NCI-H460 (cell line): ENCODE measurements around the gene FXYD6. TPM values are rescaled to one million over a fixed set of nuclear protein-coding genes. Genes with fewer than 3 reads are reported as not detected.
"Not testable (repeated sequence)": the region's sequence is repeated elsewhere in the genome, so short reads cannot be mapped to it uniquely, and the experiment has no call there.

Experiments
- DNase-seq: peaks from one replicate; pipeline ENCODE4 v3.0.0-alpha.2; 2016; ENCODE audit warnings: low read depth; ENCODE audit errors: extremely low read depth
- total RNA-seq: library from RNA; depleted of rRNA; stranded (reverse); fragments of >200 nt; shearing (Covaris generic); gene quantifications from 2 replicates; pipeline ENCODE4 v1.2.3, GENCODE V29; 2014

FXYD6 gene
- total RNA-seq, 1 experiment from 2014 or later: not detected

DNA sequence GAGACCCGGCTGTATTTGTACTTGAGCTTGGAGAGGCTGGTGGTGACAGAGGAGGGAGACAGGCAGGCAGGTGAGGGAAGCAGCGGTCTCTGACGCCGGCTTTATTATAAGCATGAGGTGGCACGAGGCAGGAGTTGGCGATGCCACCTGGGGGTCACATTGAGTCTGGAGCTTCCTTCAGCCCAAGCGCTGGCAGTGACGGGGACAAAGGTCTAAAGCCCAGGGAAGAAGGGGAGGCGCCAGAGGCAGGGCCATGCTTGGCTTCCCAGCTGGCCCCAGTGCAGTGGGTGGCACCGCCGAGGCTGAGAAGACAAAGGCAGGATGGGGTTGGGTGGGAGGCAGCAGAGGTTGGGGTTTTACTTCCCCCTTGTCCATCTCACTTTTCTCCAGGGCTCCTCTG lies 56.4 kb downstream of the FXYD6 start:
- no peak for DNase-seq

DNA sequence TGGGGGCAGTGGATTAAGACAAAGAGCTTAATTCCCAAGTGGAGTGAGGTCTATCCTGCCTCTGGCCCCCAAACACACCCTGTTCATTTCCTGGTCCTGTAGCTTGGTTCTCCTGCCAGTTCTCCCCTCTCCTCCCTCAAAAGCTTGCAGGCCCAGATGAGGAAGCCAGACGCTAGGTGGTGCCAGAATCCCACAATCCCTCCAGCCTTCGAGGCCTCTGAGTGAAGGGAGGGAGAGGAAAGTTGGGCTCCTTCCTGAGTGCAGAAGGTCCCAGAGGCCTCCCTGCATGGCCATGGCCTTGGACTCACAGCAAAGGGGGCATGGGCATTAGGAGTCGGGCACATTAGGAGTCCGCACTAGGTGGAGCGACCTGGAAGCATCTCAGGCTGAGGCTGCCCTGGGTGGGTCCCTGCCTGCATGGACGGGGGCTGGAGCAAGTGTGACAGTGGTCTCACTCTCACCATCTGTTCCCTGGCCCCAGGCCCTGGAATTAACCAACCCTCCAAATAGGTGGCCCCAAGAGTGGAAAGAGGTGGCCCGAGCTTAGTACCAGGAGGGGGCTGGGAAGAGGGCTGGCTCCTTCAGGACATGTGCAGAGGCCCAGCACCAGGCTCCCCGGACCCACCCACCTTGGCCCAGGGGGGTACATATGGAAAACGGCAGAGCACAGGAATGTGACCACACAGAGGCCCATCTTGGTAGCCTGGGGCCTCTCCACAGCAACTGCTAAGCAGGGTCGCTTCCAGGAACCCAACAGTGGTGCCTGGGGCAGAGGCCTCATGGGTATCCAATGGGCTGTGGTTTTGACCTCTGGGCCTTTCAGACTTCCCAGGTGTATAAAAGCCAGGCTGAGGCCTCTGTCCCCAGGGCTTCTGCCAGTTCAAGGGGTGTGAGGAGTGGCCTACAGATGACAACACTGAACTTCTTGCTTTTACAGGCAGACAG lies 57.1 kb downstream of the FXYD6 start:
- DNase-seq: peak; percentile 47

DNA sequence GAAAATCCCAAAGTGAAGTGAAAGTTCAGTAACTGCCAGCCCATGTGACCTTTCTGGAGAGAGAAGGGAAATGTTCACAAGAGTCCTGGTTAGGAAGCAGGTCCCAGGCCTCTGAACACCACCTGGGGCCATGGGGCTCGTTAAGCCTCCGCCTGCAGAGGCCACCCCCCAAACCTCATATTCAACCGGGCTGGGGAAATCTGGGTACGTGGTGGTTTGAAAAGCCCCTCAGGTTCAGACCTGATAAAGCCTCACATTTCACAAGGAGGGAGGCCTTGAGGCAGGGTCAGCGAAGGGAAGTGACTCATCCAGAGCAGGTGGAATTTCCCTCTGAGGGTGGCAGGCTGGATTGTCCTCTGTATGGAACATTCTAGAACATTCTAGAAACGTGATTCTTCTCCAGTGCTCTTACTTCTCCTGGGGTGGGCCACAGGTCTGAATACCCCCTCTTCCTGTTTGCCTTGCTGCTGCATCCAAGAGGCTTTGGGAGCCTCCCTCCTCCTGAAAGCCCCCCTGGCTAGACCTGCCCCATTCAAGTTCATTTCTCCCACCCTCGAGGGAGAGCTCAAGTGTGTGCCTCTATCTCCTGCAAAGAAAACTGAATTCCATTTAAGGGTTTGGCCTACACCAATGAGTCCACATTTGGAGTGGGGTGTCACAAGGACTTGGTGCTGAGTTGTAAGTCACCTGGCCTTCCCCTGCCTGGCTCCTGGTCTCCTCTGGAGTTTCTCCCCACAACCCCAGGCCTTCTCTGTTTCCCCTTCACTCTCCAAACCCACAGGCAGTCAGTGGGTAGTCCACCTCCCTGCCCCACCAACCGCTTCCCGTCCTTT lies 58.2 kb downstream of the FXYD6 start:
- DNase-seq: no peak

DNA sequence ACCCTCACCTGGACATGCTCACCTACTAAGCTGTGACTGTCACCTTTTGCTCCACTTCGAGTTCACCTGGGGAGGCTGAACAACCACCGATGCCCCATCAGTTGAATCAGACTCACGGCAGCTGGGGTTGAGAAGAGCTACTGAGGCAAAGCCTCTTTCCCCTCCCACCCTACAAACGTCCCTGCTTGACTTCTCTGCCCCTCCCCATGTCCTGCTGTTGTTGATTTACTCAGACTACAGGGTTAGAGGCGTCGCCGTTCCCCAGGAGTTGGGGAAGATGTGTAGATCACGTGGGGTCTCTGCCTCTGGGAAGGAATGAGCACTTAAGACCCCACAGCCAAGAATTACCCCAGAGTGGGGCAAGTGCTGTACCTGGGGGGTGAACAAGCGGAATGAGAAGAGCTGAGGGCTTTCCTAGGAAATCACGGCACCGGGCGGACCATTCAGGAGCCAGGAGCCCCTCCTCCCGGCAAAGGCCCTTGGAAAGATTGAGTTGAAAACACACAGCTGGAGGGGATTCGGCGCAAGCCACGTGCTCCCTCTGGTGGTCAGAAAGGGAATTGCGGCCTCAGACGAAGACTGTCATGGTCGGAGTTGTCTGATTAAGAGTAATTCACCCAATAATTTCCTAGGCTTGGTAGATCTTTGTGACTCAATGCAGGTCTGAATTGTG lies 59.0 kb downstream of the FXYD6 start:
- peak; percentile 34 for DNase-seq

DNA sequence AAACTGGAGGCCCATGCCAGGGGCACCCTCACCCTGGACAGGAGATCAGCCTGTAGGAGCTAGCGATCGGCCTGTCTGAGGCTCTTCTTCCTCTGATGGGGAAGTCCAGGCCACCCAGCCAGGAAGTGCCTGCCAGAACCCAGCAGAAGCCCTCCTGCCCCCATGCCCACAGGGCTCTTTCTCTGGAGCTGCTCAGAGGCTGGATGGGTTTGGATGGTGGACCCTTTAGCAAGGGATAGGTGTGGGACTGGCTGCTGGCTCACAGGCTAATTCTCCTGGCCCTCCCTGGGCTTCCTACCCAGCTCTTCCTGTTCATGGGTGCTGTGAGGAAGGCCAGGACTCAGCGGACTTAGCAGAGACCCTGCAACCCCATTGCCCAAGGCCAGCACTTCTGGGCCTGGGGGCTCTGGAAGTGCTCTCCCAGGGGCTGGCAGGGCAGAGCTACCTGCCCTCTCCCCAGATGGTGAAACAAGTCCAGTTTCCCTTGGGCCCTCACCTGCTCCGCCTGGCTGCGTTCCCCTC lies 59.6 kb downstream of the FXYD6 start:
- no peak for DNase-seq

DNA sequence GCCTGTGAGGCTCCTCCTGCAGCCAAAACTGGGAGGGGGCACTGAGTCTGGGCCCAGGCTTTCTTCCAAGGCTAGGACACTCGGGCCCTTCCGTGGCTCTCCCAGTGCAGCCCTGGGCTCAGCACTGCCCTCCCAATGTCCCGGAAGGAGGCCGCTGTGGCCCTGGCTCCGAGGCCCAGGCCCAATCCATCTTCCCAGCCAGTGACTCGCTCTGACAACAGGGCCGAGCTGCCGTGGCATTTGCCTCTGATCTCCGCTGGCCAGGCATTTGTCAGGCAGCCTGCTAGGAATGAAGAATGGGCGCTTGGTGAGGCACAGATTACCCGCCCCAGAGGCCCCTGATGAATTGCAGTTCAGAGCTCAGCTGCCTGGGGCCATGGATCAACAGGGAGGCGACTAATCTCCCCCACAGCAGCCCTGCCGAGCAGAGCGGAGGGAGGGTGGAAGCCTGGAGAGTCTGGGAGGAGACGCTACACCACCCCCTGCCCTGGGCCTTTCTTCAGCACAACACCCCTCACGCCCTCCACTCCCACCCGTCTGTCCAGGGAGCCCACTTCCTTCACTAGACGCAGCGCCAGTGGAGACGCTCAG lies 60.2 kb downstream of the FXYD6 start:
- no peak for DNase-seq

DNA sequence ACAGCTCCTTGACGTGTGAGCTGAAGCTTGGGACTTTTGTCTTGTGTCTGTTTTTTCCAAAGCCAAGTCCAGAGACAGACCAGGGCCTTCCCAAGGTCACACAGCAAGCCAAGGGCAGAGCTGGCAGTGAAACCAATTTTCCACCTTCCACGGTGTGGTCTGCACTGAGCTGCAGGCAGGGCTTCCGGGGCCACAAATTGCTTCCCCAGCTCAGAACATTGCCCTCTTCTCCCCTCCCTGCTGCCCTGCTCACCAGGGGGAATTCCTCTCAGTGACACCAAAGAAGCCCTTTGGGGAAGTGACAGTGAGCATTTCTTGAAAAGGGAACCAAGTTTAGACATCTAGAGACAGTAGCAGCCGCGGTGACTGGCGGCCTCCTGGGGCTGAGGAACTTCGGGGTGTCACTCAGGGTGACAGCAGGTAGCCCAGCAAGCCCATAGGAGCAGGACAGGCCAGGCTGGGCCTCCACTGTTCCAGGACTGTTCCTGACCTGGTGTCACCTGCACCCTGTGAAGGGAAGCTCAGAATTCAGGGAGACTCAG lies 61.1 kb downstream of the FXYD6 start:
- DNase-seq: no peak

DNA sequence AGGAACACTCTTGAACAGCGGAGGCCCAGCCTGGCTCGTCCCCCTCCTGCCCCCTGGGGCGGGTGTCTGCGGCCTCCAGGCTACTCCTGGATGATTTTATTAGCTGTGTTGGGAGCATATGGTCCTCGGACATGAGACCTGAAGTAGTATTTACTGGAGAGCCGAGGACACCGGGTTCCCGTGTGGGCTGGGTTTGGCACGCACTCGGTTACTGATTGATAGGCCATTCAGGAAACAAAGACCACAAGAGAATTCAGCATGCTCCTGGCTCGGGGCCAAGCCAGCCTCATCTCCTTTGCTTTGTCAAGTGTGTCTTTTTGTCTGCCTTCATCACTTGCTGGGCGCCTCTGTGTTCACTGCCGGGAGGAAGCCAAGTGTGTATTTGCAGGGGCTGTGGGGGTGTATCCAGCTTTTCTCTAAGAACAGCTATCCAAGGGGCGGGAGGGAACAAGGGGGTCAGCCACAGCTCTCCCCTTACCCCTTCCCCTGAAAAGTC lies 61.6 kb downstream of the FXYD6 start:
- DNase-seq: no peak

DNA sequence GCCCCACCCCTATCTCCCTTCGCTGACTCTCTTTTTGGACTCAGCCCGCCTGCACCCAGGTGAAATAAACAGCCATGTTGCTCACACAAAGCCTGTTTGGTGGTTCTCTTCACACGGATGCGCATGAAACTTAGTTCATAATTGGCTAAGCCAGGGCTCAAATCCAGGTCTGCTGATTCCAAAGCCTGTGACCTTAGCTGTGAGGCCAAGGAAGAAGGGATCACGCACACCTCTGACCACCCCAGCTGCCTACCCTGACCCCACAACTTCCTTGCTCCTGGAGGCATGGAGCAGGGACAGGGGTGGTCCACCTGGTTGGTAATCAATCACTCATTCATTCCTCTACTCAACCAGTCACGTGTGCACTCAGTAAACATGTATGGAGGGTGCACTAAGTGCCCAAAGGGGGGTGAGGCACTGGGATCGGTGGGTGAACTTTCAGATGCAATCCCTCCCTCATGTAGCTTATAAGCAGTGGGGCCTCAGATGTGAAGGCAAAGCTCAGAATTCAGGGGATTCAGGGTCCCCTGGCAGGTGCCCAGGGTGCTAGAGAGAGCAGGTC lies 62.2 kb downstream of the FXYD6 start:
- no peak for DNase-seq

DNA sequence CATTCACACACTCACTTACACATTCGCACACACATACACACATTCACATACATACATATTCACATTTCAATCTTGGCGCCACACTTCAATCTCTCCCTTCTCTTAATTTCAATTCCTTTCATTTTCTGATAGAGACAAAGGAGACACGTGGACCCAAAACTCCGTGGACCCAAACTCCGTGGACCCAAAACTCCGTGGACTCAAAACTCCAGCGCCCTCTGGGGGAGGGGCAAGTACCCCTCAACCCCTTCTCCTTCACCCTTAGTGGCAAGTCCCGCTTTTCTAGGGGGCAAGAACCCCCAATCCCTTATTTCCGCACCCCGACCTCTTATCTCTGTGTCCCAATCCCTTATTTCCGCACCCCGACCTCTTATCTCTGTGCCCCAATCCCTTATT lies 66.4 kb downstream of the FXYD6 start:
- not testable (repeated sequence) for DNase-seq

DNA sequence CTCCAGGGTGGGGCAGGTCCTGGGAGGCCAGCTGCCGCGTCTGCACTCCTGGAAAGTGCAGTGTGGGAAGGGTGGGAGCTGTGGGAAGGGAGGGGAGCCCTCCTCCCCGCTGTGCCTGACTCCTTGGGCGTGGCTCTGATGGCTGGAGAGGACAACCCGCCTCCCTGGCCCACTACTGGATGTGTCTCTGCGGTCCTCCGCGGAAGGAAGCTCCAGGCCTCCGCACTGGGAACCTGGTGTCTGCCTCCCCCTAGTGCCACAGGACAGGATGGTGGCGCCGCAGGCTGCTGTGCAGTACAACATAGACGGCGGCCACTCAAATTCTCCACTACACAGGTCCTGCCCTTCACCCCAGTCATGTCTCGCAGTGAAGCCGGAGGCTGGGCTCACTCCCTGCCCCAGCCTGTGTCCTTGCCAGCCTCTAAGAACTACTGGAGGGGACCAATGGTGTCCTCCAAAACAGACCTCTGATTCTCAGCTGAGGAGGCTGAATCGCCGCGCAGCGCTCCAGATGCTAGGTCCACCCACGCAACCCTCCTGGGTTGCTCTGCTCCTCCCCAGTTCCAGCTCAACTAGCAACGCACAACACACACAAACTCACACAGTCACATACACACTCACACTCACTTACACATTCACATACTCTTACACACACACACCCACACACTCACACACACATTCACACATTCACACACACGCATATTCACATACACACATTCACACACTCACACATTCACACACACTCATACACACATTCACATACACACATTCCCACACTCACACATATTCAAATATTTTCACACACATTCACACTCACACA lies 67.0 kb downstream of the FXYD6 start:
- DNase-seq: peak; percentile 45

DNA sequence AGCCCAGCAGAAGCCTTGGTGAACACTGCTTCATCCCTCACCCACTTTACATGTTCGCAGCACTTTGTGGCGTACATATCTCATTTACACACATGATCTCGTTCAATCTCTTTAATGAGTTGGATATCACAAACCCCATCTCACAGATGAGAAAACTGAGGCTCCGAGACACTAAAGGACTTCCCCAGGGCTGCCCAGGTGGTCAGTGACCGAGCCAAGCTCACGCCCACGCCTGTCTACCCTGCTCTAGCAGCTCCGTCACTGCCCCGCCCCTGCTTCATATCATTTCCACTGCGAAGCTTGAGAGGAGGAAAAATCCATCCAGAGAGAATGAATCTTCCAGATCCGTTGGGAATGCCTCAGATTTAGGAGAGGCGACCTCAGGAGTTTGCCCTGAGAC lies 67.7 kb downstream of the FXYD6 start:
- DNase-seq: no peak

DNA sequence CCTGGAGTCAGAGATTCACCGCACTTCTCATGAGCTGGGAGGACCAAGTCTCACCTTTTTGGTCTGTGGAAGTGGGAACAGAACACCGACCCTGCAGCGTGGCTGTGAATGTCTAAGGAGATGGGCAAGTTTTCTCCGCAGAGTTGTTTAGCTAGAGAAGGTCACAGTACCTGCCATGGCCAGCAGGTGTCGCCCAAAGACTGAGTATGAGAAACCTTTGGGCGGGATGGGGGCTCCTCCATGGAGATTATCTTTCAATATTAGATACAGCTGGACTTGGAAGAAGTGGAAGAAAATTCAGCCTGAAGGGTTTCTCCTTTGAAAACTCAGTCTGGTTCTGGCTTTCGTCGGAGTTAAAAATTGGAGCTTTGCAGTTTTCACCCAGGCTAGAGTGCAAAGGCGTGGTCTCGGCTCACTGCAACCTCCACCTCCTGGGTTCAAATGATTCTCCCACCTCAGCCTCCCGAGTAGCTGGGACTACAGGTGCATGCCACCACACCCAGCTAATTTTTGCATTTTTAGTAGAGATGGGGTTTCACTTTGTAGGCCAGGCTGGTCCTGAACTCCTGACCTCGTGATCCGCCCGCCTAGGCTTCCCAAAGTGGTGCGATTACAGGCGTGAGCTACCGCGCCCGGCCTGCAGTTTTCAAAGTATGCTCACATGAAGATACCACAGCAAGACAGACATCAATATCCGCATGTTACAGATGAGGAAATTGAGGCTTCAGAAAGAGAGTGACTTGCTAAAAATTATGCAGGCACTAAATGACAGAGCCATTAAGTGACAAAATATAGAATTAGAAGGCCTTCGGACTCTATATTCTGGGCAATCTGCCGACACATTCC lies 68.8 kb downstream of the FXYD6 start:
- DNase-seq: peak; percentile 57

DNA sequence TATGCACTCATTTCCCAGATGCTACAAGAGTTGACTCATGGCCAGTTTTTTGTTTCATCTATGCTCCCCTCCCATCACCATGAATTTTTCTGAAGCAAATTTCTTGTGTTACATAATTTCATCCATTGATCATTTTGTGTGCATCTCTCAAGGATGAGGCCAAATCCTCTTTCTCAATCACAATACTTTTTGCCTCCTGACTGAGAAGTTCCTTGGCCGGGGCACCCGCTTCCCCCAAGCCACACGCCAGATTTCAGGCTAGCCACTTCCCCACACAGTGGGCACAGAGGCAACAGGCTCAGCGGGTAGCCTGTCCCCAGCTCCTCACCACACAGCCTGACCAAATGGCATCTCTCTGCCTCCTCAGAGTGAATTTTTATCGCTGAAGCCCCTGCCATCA lies 69.6 kb downstream of the FXYD6 start:
- no peak for DNase-seq

DNA sequence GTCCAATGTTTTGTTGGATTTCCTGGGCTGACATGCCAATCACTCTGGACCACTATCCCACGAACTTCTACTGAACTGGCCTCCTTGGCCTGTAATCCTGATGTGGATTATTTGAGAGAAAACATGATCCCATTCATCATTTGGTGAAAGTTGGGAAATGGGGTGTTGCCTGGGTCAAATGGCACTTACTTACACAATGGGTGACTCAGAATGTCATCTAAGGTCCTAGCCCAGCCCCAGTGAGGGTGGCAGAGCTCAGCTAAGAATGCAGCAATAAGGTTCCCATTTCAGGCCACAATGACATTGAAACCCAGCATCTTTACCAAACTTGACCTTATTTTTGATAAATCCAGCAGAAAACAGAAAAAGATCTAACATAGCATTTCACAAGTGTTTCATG lies 71.4 kb downstream of the FXYD6 start:
- no peak for DNase-seq

DNA sequence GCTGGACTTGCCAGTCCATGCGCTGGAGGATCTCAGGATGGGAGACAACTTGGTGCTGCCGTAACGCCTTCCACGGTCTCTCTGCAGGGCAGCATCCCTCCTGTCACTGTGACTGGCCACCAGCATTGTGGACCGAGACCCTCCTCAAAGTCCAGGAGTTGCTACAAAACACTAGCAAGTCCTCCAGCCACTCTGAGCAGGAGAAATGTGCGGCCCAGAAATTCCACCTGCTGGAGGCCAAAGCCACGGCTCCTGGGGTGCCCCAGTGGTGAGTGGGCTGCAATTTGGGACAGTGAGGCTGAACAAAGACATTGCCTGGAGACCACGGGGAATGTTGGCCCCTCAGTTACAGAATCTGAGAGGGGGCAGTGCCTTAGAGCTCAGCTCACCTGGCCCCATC lies 72.6 kb downstream of the FXYD6 start:
- no peak for DNase-seq

DNA sequence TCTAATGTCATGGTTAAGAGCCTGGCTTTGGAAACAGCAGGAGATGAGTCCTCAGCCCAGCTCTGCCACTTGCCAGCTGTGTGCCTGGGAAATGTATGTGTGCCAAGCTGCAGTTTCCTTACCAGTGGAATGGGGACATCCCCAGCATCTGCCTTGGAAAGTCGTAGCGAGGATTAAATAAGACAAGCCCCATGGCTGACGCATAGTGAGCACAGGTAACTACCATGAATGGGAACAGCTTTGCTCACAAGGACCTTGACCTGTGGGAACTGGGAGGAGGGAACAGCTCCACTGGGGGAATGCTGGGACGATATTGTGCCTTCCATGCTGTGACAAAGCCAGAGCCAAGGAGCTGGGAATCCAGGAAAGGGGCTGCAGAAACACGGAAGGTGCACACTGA lies 76.8 kb downstream of the FXYD6 start:
- no peak for DNase-seq
